GM12874 (cell line): ENCODE data around the gene HPSE2.

Experiments
- CTCF ChIP-seq: IDR thresholded peaks from 2 replicates; pipeline ENCODE4 v1.5.1; 2011; ENCODE audit warnings: low read depth, mild to moderate bottlenecking, control low read depth, low read length, moderate library complexity; ENCODE audit not compliant: insufficient read depth

HPSE2 gene

GRCh38 chr10:99234791-99235657, 628 bp downstream of the HPSE2 start:
- TF ChIP-seq CTCF = no peak

GRCh38 chr10:99234041-99234790, 1.4 kb downstream of the HPSE2 start:
- no peak for TF ChIP-seq CTCF

GRCh38 chr10:99233689-99234037, 2.0 kb downstream of the HPSE2 start:
- TF ChIP-seq CTCF = no peak

GRCh38 chr10:99233000-99233688, 2.5 kb downstream of the HPSE2 start:
- no peak for TF ChIP-seq CTCF

- TF ChIP-seq CTCF = no peak
These were observed 3.2 kb downstream of the HPSE2 start for GRCh38 chr10:99232360-99232999.

GRCh38 chr10:99224766-99225165, 10.9 kb downstream of the HPSE2 start:
- no peak for TF ChIP-seq CTCF

- no peak for TF ChIP-seq CTCF
These were observed 28.3 kb downstream of the HPSE2 start for GRCh38 chr10:99207340-99207739.
